ENCODE data around the gene YPEL5.

DNA sequence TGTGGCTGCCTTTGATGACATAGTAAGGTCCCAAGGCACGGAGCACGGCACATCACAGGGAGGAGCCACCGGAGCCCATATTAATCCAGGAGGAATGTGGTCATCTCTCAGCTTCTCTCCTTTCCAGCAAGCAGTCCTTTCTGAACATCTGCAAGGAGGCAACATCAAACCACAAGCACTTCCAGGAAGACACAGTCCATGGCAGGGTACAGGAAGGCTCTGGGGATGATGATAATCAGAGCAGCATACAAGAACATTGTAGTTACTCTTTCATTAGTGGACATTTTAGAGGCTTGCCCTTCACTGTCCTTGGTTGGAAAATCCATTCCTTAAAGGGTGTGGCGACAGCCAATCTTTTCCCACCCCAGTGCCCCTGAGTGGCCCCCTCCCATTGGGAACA is 31.1 kb downstream of the YPEL5 start:
- TF ChIP-seq, protein P1, sequence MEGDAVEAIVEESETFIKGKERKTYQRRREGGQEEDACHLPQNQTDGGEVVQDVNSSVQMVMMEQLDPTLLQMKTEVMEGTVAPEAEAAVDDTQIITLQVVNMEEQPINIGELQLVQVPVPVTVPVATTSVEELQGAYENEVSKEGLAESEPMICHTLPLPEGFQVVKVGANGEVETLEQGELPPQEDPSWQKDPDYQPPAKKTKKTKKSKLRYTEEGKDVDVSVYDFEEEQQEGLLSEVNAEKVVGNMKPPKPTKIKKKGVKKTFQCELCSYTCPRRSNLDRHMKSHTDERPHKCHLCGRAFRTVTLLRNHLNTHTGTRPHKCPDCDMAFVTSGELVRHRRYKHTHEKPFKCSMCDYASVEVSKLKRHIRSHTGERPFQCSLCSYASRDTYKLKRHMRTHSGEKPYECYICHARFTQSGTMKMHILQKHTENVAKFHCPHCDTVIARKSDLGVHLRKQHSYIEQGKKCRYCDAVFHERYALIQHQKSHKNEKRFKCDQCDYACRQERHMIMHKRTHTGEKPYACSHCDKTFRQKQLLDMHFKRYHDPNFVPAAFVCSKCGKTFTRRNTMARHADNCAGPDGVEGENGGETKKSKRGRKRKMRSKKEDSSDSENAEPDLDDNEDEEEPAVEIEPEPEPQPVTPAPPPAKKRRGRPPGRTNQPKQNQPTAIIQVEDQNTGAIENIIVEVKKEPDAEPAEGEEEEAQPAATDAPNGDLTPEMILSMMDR (conservative IDR thresholded peaks at IDR 0.05; ENCODE audit: low read length) = no peak
- TF ChIP-seq EZH2phosphoT487 (IDR thresholded peaks at IDR 0.05; ENCODE audit: borderline replicate concordance) = no peak

Data from Loucy (cell line).